ENCODE measurements around the gene SPDYA. TPM values are rescaled to one million over a fixed set of nuclear protein-coding genes. Genes with fewer than 3 reads are reported as not detected.

Gene SPDYA
- total RNA-seq, 1 experiment from 2014 or later, result 0.86 TPM

Other genes starting within 250 kb of the SPDYA start
- 286 and 356 TPM in 2 replicates for gene PPP1CB, start 59.0 kb upstream of the SPDYA start, total RNA-seq (2014; rRNA removed; shearing (Covaris generic))
- gene TRMT61B, start 59.5 kb downstream of the SPDYA start, total RNA-seq (2014; rRNA removed; shearing (Covaris generic)), result 10.6 and 13.6 TPM in 2 replicates
- 108 and 111 TPM in 2 replicates for gene WDR43, start 83.8 kb downstream of the SPDYA start, total RNA-seq (2014; rRNA removed; shearing (Covaris generic))
- 0.29 TPM in 1 of 2 replicates, not detected in the other for gene TOGARAM2, start 170.5 kb downstream of the SPDYA start, total RNA-seq (2014; rRNA removed; shearing (Covaris generic))

Data from Daoy (cell line).